SU-DHL-6 (cell line): ENCODE measurements around the gene AIFM2.
"Not testable (repeated sequence)": the region's sequence is repeated elsewhere in the genome, so short reads cannot be mapped to it uniquely, and the experiment has no call there.

Source experiments
- H2AFZ ChIP-seq: fragments of 200-600 bp; sonication (generic); 2 replicates; pipeline ENCODE4 v1.6.1; 2014; ENCODE audit warnings: low read depth, mild to moderate bottlenecking, moderate library complexity, mixed read lengths, antibody characterized with exemption, low read length; ENCODE audit not compliant: severe bottlenecking
- H3F3A ChIP-seq: fragments of 200-600 bp; shearing (Covaris generic); 2 replicates; pipeline ENCODE4 v1.6.0; 2016; ENCODE audit warnings: antibody characterized with exemption, mild to moderate bottlenecking; ENCODE audit not compliant: insufficient read depth
- H3K27ac ChIP-seq: fragments of 200-600 bp; sonication (generic); 2 replicates; pipeline ENCODE4 v1.5.1; 2016; ENCODE audit warnings: low read depth, mild to moderate bottlenecking, low read length, moderate library complexity, mixed read lengths
- H3K27me3 ChIP-seq: fragments of 200-600 bp; sonication (generic), shearing (Covaris generic); 2 replicates; pipeline ENCODE4 v1.6.0; 2014; ENCODE audit warnings: mild to moderate bottlenecking, low read length
- H3K36me3 ChIP-seq: fragments of 200-600 bp; sonication (generic); 2 replicates; pipeline ENCODE4 v1.6.1; 2014; ENCODE audit warnings: mild to moderate bottlenecking, low read length, mixed read lengths
- H3K4me2 ChIP-seq: fragments of 300-600, 200-600 bp; shearing (Covaris generic), sonication (generic); 2 replicates; pipeline ENCODE4 v1.6.0; 2014; ENCODE audit warnings: low read length, low read depth, mild to moderate bottlenecking; ENCODE audit not compliant: poor library complexity, severe bottlenecking
- H3K4me3 ChIP-seq: fragments of 200-600 bp; sonication (generic); 2 replicates; pipeline ENCODE4 v1.5.1; 2014; ENCODE audit warnings: antibody characterized with exemption, low read length, mild to moderate bottlenecking, mixed read lengths; ENCODE audit not compliant: insufficient read depth, poor library complexity, severe bottlenecking
- H3K79me2 ChIP-seq: fragments of 200-600 bp; sonication (generic); 2 replicates; pipeline ENCODE4 v1.6.1; 2014; ENCODE audit warnings: mild to moderate bottlenecking, low read length, moderate library complexity; ENCODE audit not compliant: insufficient read depth
- H3K9ac ChIP-seq: fragments of 200-600 bp; sonication (generic); 2 replicates; pipeline ENCODE4 v1.7.0; 2014; ENCODE audit warnings: mild to moderate bottlenecking, low read length
- H3K9me2 ChIP-seq: fragments of 200-600 bp; sonication (generic); replicated peaks from 2 replicates; pipeline ENCODE4 v1.6.1; 2014; ENCODE audit warnings: low read length; ENCODE audit not compliant: insufficient read depth
- H3K9me3 ChIP-seq: fragments of 200-600 bp; sonication (generic); 2 replicates; pipeline ENCODE4 v1.6.1; 2014; ENCODE audit warnings: low read length, mixed read lengths; ENCODE audit not compliant: insufficient read depth
- H4K20me1 ChIP-seq: fragments of 200-600 bp; sonication (generic); 2 replicates; pipeline ENCODE4 v1.6.1; 2014; ENCODE audit warnings: low read depth, mild to moderate bottlenecking, antibody characterized with exemption, low read length, moderate library complexity, mixed read lengths
- CTCF ChIP-seq: fragments of 200-600 bp; sonication (generic); IDR thresholded peaks from one replicate; pipeline ENCODE4 v1.5.1; 2017; ENCODE audit warnings: antibody characterized with exemption, mild to moderate bottlenecking, low read length, moderate library complexity; ENCODE audit not compliant: insufficient read depth, poor library complexity, severe bottlenecking
- EZH2phosphoT487 ChIP-seq: fragments of 200-600 bp; sonication (generic), shearing (Covaris generic); conservative IDR thresholded peaks from 2 replicates; pipeline ENCODE4 v1.6.1; 2018; ENCODE audit warnings: mild to moderate bottlenecking, antibody characterized with exemption, low read length, moderate library complexity, mixed read lengths

The AIFM2 gene

GRCh38 chr10:70101668-70102067, 31.0 kb downstream of the AIFM2 start:
- Histone ChIP-seq H3K36me3 (no peaks in the 10 kb centered on the region), H3K27ac (no peak overlapping the region), H3K9me2 (no peaks in the 10 kb centered on the region), H3K27me3 (no peaks in the 10 kb centered on the region), H3F3A (no peaks in the 10 kb centered on the region), H3K4me2 (no peak overlapping the region), H4K20me1 (no peaks in the 10 kb centered on the region), H3K4me3 (no peak overlapping the region), H2AFZ (no peak overlapping the region), H3K9me3 (no peaks in the 10 kb centered on the region), H3K9ac (no peak overlapping the region), H3K79me2 (no peaks in the 10 kb centered on the region)
- TF ChIP-seq EZH2phosphoT487 (no peak), CTCF (no peak)

GRCh38 chr10:70101068-70101562, 31.5 kb downstream of the AIFM2 start:
- H3K36me3 ChIP-seq, H3K9me3 ChIP-seq, H3K4me2 ChIP-seq, H3K27ac ChIP-seq, H2AFZ ChIP-seq, H4K20me1 ChIP-seq, H3F3A ChIP-seq, H3K27me3 ChIP-seq, H3K9me2 ChIP-seq, H3K9ac ChIP-seq, H3K4me3 ChIP-seq, H3K79me2 ChIP-seq: not testable (repeated sequence)

- Histone ChIP-seq H4K20me1 (no peaks in the 10 kb centered on the region), H3F3A (no peaks in the 10 kb centered on the region), H3K4me3 (no peak overlapping the region), H2AFZ (no peak overlapping the region), H3K9me2 (no peaks in the 10 kb centered on the region), H3K27ac (no peak overlapping the region), H3K27me3 (no peaks in the 10 kb centered on the region), H3K9ac (no peak overlapping the region), H3K36me3 (no peaks in the 10 kb centered on the region), H3K79me2 (no peaks in the 10 kb centered on the region), H3K4me2 (no peak overlapping the region), H3K9me3 (no peaks in the 10 kb centered on the region)
- TF ChIP-seq EZH2phosphoT487: no peak
- TF ChIP-seq CTCF: no peak
Observed at GRCh38 chr10:70098271-70098670, 34.4 kb downstream of the AIFM2 start.

GRCh38 chr10:70097459-70097858, 35.2 kb downstream of the AIFM2 start:
- H3K9me2 ChIP-seq: no peaks in the 10 kb centered on the region
- H3K79me2 ChIP-seq: no peaks in the 10 kb centered on the region
- H3K4me2 ChIP-seq: no peak overlapping the region
- H3K9me3 ChIP-seq: no peaks in the 10 kb centered on the region
- no peaks in the 10 kb centered on the region for H3F3A ChIP-seq
- no peak overlapping the region for H3K9ac ChIP-seq
- no peak overlapping the region for H2AFZ ChIP-seq
- no peaks in the 10 kb centered on the region for H3K27me3 ChIP-seq
- no peaks in the 10 kb centered on the region for H4K20me1 ChIP-seq
- TF ChIP-seq EZH2phosphoT487 (no peak), CTCF (no peak)
- H3K36me3 ChIP-seq: no peaks in the 10 kb centered on the region
- H3K4me3 ChIP-seq: no peak overlapping the region
- no peak overlapping the region for H3K27ac ChIP-seq
